ENCODE results near the gene MGARP.
"Not testable (repeated sequence)": the region's sequence is repeated elsewhere in the genome, so short reads cannot be mapped to it uniquely, and the experiment has no call there.

The MGARP gene

DNA sequence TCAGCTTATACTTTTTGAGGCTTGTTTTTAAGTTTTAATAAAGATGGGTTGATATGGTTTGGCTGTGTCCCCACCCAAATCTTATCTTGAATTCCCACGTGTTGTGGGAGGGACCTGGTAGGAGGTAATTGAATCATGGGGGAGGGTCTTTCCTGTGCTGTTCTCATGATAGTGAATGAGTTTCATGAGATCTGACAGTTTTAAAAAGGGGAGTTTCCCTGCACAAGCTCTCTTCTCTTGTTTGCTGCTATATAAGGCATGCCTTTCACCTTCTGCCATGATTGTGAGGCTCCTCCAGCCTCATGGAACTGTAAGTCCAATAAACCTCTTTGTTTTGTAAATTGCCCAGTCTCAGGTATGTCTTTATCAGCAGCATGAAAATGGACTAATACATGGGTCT is 42.0 kb upstream of the MGARP start:
- H3K14ac ChIP-seq (ENCODE audit: low read length); H3K79me1 ChIP-seq (ENCODE audit: low read length); H4K12ac ChIP-seq (ENCODE audit: low read depth, low read length); H3K27me3 ChIP-seq (ENCODE audit: insufficient read depth, low read length); H3K36me3 ChIP-seq (ENCODE audit: control insufficient read depth in 1 of 2, insufficient read depth in 2 of 2, low read length in 2 of 2); H3K4me1 ChIP-seq (ENCODE audit: control insufficient read depth in 1 of 2, insufficient read depth in 2 of 2, low read length in 2 of 2); H2BK5ac ChIP-seq (ENCODE audit: low read depth, low read length, poor library complexity); H3K27ac ChIP-seq (ENCODE audit: low read depth, low read length); H2BK120ac ChIP-seq (ENCODE audit: insufficient read depth, low read length, poor library complexity); H3K23ac ChIP-seq (ENCODE audit: low read length); H2AFZ ChIP-seq (ENCODE audit: insufficient read depth, low read length, poor library complexity); H3K18ac ChIP-seq (ENCODE audit: low read length); H3K9ac ChIP-seq (ENCODE audit: low read length); H3K9me3 ChIP-seq (ENCODE audit: insufficient read depth, low read depth, low read length); H3K4me2 ChIP-seq (ENCODE audit: low read length); H3K4me3 ChIP-seq (ENCODE audit: low read depth, low read length); H2BK12ac ChIP-seq (ENCODE audit: low read length); DNase-seq; H4K8ac ChIP-seq (ENCODE audit: low read depth, low read length); H2AK5ac ChIP-seq (ENCODE audit: low read length); H4K91ac ChIP-seq (ENCODE audit: low read depth, low read length): not testable (repeated sequence)
- Histone ChIP-seq H3K4ac (ENCODE audit: low read depth, low read length) (peak overlapping the region; percentile 75), H3K79me2 (ENCODE audit: control insufficient read depth, insufficient read depth, low read length, poor library complexity) (peaks cover 14% of the 10 kb centered on the region)
- no CpG with 5 or more reads among the region's 1 CpG for WGBS (ENCODE audit: extremely low coverage, insufficient coverage, insufficient read length)

DNA sequence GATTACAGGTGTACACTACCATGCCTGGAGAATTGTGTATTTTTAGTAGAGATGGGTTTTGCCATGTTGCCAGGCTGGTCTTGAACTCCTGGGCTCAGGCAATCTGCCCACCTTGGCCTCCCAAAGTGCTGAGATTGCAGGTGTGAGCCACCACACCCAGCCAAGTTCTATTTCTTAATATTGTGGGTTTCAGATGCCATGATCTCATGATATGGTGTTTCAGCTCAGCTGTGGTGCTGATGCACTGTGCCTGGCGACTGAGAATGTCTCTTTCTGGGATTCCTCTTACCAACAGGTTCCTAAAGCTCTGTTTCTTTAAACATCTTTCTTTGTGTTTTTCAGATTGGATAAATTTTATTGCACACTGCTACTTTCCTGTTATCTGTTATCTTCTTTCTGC is 39.5 kb upstream of the MGARP start:
- Histone ChIP-seq H3K9me3 (ENCODE audit: insufficient read depth, low read depth, low read length) (no peaks in the 10 kb centered on the region), H2BK12ac (ENCODE audit: low read length) (no peak overlapping the region), H3K79me2 (ENCODE audit: control insufficient read depth, insufficient read depth, low read length, poor library complexity) (peaks cover 17% of the 10 kb centered on the region), H4K8ac (ENCODE audit: low read depth, low read length) (no peak overlapping the region), H3K4me2 (ENCODE audit: low read length) (no peak overlapping the region), H2BK5ac (ENCODE audit: low read depth, low read length, poor library complexity) (no peak overlapping the region), H3K27me3 (ENCODE audit: insufficient read depth, low read length) (no peaks in the 10 kb centered on the region), H3K4ac (ENCODE audit: low read depth, low read length) (peak overlapping the region; percentile 78), H4K91ac (ENCODE audit: low read depth, low read length) (no peak overlapping the region), H3K4me1 (ENCODE audit: control insufficient read depth in 1 of 2, insufficient read depth in 2 of 2, low read length in 2 of 2) (no peaks in the 10 kb centered on the region), H2BK120ac (ENCODE audit: insufficient read depth, low read length, poor library complexity) (no peak overlapping the region), H3K79me1 (ENCODE audit: low read length) (no peaks in the 10 kb centered on the region), H3K14ac (ENCODE audit: low read length) (no peak overlapping the region), H3K27ac (ENCODE audit: low read depth, low read length) (no peak overlapping the region), H4K12ac (ENCODE audit: low read depth, low read length) (no peak overlapping the region), H3K9ac (ENCODE audit: low read length) (no peak overlapping the region), H3K18ac (ENCODE audit: low read length) (no peak overlapping the region), H3K23ac (ENCODE audit: low read length) (no peak overlapping the region), H2AFZ (ENCODE audit: insufficient read depth, low read length, poor library complexity) (no peak overlapping the region), H2AK5ac (ENCODE audit: low read length) (no peak overlapping the region), H3K4me3 (ENCODE audit: low read depth, low read length) (no peak overlapping the region), H3K36me3 (ENCODE audit: control insufficient read depth in 1 of 2, insufficient read depth in 2 of 2, low read length in 2 of 2) (no peaks in the 10 kb centered on the region)
- WGBS (ENCODE audit: extremely low coverage, insufficient coverage, insufficient read length), result no CpG with 5 or more reads among the region's 1 CpG
- DNase-seq, result no peak

DNA sequence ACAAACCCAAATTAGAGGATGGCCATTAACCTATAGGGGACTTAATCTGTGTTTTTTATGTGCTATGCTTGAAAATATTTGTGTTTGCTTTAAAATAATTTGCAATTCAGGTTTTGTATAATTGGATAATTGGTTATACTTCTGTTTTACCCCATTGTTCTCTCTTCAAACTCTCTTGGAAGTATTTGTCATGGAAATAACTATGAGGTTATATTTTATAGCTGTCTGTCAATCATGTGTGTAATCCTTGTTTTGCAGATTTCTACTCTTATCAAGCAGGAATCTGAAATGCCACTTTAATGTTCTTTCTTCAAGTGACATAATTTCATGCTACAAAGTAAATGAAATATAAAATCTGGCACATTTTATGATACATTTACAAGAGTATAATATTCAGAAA is 37.6 kb upstream of the MGARP start:
- Histone ChIP-seq H2BK5ac (ENCODE audit: low read depth, low read length, poor library complexity) (no peak overlapping the region), H3K9me3 (ENCODE audit: insufficient read depth, low read depth, low read length) (no peaks in the 10 kb centered on the region), H3K4me3 (ENCODE audit: low read depth, low read length) (no peak overlapping the region), H4K12ac (ENCODE audit: low read depth, low read length) (no peak overlapping the region), H2BK12ac (ENCODE audit: low read length) (no peak overlapping the region), H3K4me1 (ENCODE audit: control insufficient read depth in 1 of 2, insufficient read depth in 2 of 2, low read length in 2 of 2) (no peaks in the 10 kb centered on the region), H4K8ac (ENCODE audit: low read depth, low read length) (no peak overlapping the region), H2AFZ (ENCODE audit: insufficient read depth, low read length, poor library complexity) (no peak overlapping the region), H3K27me3 (ENCODE audit: insufficient read depth, low read length) (no peaks in the 10 kb centered on the region), H3K27ac (ENCODE audit: low read depth, low read length) (no peak overlapping the region), H2BK120ac (ENCODE audit: insufficient read depth, low read length, poor library complexity) (no peak overlapping the region), H3K79me2 (ENCODE audit: control insufficient read depth, insufficient read depth, low read length, poor library complexity) (peaks cover 16% of the 10 kb centered on the region), H4K91ac (ENCODE audit: low read depth, low read length) (no peak overlapping the region), H2AK5ac (ENCODE audit: low read length) (no peak overlapping the region), H3K79me1 (ENCODE audit: low read length) (no peaks in the 10 kb centered on the region), H3K14ac (ENCODE audit: low read length) (no peak overlapping the region), H3K4me2 (ENCODE audit: low read length) (no peak overlapping the region), H3K18ac (ENCODE audit: low read length) (no peak overlapping the region), H3K36me3 (ENCODE audit: control insufficient read depth in 1 of 2, insufficient read depth in 2 of 2, low read length in 2 of 2) (no peaks in the 10 kb centered on the region), H3K23ac (ENCODE audit: low read length) (no peak overlapping the region), H3K4ac (ENCODE audit: low read depth, low read length) (no peak overlapping the region), H3K9ac (ENCODE audit: low read length) (no peak overlapping the region)
- no peak for DNase-seq

DNA sequence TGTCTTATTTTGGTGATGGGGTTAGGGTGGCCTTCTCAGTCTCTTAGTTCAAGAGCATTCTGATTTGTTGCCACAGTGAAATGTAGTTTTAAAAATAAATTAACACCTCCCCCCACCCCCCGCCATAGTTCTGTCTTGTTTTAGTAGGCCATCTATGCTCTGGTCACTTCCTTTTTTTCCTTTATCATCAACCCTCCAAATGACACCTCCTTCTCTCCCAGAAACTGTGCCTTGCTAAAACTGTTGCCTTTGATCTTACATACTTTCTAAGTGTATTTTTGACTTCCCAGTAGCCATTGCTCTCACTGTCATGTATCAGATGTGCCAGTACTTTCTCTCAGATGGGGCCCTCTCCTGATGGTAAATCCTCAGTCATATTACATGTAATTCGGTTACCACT is 36.7 kb upstream of the MGARP start:
- Histone ChIP-seq H3K27ac (ENCODE audit: low read depth, low read length) (no peak overlapping the region), H3K4me1 (ENCODE audit: control insufficient read depth in 1 of 2, insufficient read depth in 2 of 2, low read length in 2 of 2) (no peaks in the 10 kb centered on the region), H4K8ac (ENCODE audit: low read depth, low read length) (no peak overlapping the region), H3K36me3 (ENCODE audit: control insufficient read depth in 1 of 2, insufficient read depth in 2 of 2, low read length in 2 of 2) (no peaks in the 10 kb centered on the region), H4K12ac (ENCODE audit: low read depth, low read length) (no peak overlapping the region), H2BK5ac (ENCODE audit: low read depth, low read length, poor library complexity) (no peak overlapping the region), H3K9me3 (ENCODE audit: insufficient read depth, low read depth, low read length) (no peaks in the 10 kb centered on the region), H3K4me2 (ENCODE audit: low read length) (no peak overlapping the region), H3K9ac (ENCODE audit: low read length) (no peak overlapping the region), H3K14ac (ENCODE audit: low read length) (no peak overlapping the region), H4K91ac (ENCODE audit: low read depth, low read length) (no peak overlapping the region), H2AK5ac (ENCODE audit: low read length) (no peak overlapping the region), H3K18ac (ENCODE audit: low read length) (no peak overlapping the region), H2BK120ac (ENCODE audit: insufficient read depth, low read length, poor library complexity) (no peak overlapping the region), H3K4ac (ENCODE audit: low read depth, low read length) (peak overlapping the region; percentile 76), H3K27me3 (ENCODE audit: insufficient read depth, low read length) (no peaks in the 10 kb centered on the region), H3K23ac (ENCODE audit: low read length) (no peak overlapping the region), H3K4me3 (ENCODE audit: low read depth, low read length) (no peak overlapping the region), H2BK12ac (ENCODE audit: low read length) (no peak overlapping the region), H3K79me1 (ENCODE audit: low read length) (no peaks in the 10 kb centered on the region), H2AFZ (ENCODE audit: insufficient read depth, low read length, poor library complexity) (no peak overlapping the region), H3K79me2 (ENCODE audit: control insufficient read depth, insufficient read depth, low read length, poor library complexity) (peaks cover 13% of the 10 kb centered on the region)
- no CpG with 5 or more reads among the region's 2 CpGs for WGBS (ENCODE audit: extremely low coverage, insufficient coverage, insufficient read length)
- DNase-seq, result no peak

Measured in trophoblast cell (in vitro differentiated cells and primary cell).